ENCODE results near the gene PTPRD. TPM values are rescaled to one million over a fixed set of nuclear protein-coding genes. Genes with fewer than 3 reads are reported as not detected.

The PTPRD gene
- total RNA-seq, 1 donor from 2014 or later: 85.4 TPM

DNA sequence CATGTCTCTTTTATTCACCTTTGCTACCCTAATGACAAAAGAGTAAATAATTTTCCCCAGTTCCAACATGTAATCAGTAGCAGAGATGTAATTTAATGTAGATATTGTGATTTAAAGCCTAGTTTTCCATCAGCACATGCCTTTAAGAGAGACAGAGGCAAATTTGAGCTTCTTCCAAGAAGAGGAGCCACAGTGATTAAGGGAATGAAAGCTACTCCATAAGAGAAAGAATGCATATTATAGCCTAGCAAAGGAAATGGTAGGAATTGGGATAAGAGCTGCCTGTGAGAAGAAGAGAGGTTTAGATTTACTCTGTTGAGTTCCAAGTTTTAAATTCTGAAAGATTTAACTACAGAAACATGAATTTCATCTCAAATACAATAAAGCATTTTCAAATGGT is 2222.2 kb downstream of the PTPRD start:
- DNase-seq (ENCODE audit: low read depth): no peak

GRCh38 chr9:8389531-8389930 is 2223.3 kb downstream of the PTPRD start:
- DNase-seq (ENCODE audit: low read depth): no peak

DNA sequence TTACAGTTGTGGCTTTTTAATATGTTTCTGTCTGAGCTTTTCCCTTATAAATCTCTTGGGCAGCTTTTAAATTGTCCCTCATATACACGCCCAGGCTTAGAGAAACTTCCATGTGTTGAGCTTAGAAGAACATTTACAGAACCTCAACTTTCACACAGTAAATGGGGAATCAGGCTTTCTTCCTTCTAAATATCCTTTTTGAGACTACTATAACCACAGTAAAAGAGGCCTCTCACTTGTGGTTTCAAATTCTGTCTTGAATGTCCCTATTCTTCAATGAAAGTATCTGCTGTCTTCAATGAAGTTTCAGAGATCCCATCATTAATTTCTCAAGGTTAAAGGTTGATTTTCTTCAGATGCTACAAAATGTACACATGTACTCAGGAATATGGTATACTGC is 2224.7 kb downstream of the PTPRD start:
- DNase-seq (ENCODE audit: low read depth): no peak

GRCh38 chr9:8384091-8384490 is 2228.7 kb downstream of the PTPRD start:
- peak; percentile 49 for DNase-seq (ENCODE audit: low read depth)

DNA sequence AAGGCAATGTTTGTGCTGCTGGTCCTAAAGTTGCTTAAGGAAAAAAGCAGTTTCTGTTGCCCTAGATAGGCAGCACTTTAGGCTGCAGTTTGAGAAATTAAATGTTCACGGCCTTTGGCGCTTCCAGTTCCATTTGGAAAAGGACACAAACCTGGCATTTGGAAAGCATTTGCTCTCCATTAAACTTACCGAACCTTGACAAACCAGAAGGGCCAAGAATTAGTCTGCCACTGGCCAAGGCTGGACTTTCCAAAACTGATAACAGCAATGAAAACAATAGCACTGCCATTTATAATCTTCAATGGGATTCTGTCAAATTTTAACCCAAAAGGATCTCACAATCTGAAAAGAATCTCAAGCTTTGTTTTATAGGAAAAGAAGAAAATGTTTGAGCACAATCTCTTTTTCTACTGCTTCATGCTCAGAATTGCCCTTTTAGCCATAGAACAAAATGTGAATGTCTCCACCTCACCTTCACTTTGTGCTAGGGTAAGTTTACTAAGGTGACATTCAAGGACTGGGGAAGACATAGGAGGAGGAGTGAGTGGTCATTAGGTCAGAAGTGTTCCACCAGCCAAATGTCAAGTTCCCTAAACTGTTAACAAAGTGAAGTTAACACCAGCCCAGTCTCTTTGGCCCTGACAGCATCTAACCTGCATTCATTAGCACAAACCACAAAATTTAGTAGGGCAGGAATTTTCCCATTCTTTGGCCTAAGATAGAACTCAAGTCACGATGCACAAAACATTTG is 2229.8 kb downstream of the PTPRD start:
- peak; percentile 61 for DNase-seq (ENCODE audit: low read depth)

DNA sequence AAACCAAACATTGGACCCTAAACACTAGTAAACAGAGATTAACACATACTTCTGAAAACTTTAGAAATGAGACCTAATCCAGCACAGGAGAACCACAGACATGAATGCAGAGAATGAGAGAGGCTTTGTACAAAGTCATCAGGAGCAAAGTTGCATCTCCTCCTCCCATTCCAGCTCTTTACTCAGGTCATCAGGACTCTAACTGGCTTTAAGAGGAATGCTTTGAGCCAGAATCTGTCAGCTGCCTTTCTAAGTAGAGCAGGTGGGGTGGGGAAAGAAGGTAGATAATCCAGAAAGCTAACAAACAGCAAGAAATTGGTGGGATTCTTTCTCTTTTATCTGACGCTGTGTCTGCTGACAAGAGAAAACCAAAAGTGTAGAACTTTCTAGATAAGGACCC is 2230.5 kb downstream of the PTPRD start:
- DNase-seq (ENCODE audit: low read depth): no peak

GRCh38 chr9:8381601-8382000 is 2231.2 kb downstream of the PTPRD start:
- DNase-seq (ENCODE audit: low read depth): no peak

DNA sequence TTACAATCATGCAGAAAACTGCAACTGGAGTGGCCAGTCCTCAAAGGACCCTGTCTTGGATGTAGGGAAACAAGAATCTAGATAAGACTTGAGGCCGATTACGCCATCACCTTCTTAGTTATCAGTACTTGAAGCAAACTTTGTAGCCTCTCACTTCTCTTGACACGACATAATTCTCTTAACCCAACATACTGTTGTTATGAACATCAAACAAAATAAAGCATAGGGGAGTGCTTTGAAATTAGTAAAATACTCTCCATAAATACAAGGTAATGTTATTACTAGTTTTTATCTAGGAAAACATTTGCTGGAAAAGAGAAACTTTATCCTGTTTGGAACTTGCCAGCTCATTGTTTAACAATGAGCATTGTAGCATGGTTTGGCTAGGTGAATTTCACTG is 2238.3 kb downstream of the PTPRD start:
- no peak for DNase-seq (ENCODE audit: low read depth)

GRCh38 chr9:8371686-8372085 is 2241.1 kb downstream of the PTPRD start:
- no peak for DNase-seq (ENCODE audit: low read depth)

DNA sequence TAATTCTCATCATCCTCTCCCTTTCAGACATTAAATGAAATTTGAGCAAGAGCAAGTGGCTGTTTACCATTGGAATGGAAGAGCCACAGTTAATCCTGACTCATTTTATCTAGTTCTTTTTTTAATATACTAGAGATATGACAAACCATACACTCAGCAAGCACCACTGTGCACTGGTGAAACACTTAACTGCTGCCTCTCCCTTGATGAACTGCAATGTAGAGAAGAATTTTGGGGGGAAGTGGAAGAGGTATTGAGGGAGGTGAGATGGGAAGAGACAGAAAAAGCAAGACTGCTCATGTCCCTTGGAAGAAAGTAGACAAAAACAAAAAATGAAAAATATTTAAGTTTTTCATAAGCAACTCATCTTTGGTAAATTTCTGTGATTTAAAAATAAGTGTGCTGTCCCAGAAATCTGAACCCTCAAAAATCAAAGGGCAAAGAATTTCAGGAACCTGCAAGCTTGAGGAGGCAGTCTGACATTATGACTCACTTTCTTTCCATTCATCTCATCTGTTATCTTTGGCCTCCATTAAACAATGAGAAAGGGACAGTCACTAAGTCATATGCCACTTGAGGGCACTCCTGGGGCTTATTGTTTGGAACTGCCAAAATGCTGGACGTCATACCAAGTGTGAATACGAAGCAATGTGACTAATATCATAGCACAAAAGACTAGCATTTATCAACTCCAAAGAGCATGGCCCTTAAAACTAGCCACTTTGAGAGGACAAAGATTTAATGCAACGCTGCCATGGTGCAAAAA is 2246.5 kb downstream of the PTPRD start:
- peak; percentile 50 for DNase-seq (ENCODE audit: low read depth)

- peak; percentile 67 for DNase-seq (ENCODE audit: low read depth)
Measured at GRCh38 chr9:8365466-8366160, 2247.2 kb downstream of the PTPRD start.

DNA sequence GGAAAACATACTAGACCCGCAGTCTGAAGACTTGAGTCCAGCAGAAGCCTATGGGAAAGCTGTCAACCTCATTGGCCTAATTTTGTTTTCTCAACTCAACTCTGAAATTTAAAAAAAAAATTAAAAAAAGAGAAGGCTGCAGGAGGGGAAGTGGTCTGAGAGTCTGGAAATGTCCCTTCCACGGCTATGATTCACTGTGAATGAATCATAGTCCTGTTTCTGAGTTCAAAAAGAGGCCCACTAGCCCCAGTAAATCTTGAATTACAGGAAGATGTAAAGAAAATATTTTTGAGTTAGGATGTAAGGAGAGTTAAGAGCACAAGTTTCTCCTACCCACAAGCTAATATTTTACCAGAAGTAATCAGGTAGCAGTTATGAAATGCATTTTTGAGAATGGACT is 2247.8 kb downstream of the PTPRD start:
- DNase-seq (ENCODE audit: low read depth): peak; percentile 86

DNA sequence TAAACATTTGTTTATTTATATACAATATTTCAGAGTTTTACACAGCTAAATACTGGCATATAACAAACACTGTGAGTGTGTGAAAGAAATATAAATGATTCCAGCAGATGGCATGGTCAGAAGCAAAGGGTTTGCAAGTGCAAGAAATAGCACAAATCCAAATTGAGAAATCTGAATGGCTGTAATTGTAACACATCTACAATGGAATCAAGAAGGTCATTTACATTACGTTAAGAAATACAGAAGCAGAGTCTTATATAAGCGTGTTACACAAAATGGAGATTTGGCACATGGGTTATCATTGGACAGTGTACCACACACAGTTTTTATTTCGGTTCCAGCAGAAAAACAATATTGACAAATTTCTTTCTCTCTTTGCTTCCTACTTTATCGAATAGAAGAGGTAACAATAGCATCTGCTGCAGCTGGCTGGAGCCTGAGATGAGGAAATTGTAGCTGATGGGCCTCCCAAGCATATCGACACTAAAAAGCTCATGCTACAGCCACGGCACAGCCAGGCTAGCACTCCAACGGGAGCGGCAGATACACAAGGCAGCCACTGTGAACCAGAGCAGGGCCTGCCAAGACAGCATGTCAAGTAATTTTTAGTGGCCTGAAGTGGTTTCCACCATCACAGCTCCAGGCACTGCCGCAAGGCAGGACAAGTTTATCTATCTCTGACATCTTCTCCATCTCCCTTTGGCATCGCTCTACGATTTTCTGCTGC is 2248.6 kb downstream of the PTPRD start:
- no peak for DNase-seq (ENCODE audit: low read depth)

DNA sequence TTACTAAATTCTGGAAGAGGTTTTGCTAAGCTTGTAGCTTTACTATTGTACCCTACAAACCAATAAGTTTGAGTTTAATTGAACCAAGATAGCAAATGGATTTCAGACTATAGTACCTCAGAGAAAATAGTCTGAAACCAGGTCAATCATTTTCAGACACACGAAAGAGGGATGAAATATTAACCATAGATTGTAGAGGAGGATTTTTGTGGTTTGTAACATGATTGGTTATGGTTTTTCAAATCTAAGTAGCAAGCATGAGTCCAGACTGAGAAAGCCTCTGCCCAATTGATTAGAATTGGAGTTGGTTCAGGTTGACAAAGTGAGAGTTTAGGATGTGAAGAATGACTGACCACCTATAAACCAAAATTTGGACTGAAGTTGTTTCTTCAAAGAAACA is 2250.6 kb downstream of the PTPRD start:
- DNase-seq (ENCODE audit: low read depth): peak; percentile 35

- no peak for DNase-seq (ENCODE audit: low read depth)
Measured at GRCh38 chr9:8361364-8361763, 2251.4 kb downstream of the PTPRD start.

DNA sequence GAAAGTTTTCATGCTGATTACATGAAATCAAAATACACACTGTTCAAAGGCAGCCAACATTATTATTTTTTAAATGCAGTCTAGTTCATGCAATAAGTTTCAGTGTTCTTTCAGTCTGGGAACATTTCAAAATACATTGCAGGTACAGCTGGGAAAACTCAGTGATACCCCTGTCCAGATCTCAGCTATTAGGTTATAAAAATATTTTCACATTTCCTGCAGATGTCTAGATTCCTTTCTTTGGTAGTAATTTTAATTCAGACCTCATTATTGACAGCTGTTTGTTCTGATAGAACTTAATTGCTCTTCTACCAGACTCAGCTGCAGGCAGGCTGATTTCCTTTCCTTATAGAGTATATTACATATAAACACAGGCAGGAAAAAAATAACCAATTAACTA is 2256.4 kb downstream of the PTPRD start:
- no peak for DNase-seq (ENCODE audit: low read depth)

GRCh38 chr9:8351436-8351835 is 2261.4 kb downstream of the PTPRD start:
- no peak for DNase-seq (ENCODE audit: low read depth)

DNA sequence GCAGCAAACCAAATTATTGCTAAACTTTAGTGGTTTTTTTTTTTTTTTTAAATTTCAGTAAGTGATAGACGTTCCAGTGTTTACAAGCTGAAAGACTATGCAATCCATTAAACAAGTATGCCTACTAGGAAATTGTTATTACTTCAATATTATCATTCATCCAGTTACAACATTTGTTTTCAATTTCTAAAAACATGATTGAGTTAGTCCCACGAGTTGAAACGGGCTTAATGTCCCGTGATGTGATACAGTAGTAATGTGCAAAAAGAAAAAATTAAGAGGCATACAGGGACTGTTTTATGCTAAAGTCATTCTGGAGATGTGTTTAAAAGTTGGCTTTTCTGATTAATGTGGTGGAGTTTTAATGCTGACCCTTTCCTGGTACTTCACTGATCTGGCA is 2262.9 kb downstream of the PTPRD start:
- no peak for DNase-seq (ENCODE audit: low read depth)

DNA sequence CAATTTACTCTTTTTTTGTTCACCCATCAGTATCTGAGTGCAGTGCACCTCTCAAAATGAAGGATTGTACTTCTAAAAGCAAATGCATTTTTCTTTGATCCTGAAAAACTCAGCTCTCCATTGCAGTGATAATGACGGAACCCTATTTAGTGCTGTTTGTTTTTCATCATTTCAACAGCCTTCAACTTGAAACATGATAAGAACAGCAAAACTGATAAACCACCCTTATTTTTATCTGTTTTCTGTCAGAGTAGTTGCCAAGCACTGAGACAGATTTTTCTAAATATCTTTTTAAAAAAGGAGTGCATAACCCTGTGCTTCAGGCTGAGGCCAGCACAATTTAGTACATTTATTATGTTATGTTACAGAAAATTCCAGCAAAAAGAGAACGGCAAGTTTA is 2263.4 kb downstream of the PTPRD start:
- no peak for DNase-seq (ENCODE audit: low read depth)

- no peak for DNase-seq (ENCODE audit: low read depth)
Measured at GRCh38 chr9:8348756-8349155, 2264.0 kb downstream of the PTPRD start.

DNA sequence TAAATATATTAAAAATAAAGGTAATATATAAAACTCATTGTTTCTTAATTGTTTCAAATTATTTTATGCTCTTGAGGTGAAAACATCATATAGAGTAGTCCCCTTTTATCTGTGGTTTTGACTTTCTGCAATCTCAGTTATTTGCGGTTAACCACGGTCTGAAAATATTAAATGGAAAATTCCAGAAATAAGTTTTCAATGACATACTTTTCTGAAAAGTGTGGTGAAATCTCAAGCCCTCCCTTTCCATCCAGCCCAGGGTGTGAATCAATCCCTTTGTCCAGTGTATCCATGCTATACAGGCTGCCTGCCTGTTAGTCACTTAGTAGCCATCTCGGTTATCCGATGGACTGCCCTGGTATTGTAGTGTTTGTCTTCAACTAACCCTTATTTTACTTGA is 2266.5 kb downstream of the PTPRD start:
- DNase-seq (ENCODE audit: low read depth): peak; percentile 25
